Measurements from ENCODE around the gene PXYLP1.
A peak's percentile ranks its signal among the peaks of the same experiment; 100 is the strongest.

Gene PXYLP1

GRCh38 chr3:141235661-141236171, 4.1 kb downstream of the PXYLP1 start:
- TF ChIP-seq, protein P1, sequence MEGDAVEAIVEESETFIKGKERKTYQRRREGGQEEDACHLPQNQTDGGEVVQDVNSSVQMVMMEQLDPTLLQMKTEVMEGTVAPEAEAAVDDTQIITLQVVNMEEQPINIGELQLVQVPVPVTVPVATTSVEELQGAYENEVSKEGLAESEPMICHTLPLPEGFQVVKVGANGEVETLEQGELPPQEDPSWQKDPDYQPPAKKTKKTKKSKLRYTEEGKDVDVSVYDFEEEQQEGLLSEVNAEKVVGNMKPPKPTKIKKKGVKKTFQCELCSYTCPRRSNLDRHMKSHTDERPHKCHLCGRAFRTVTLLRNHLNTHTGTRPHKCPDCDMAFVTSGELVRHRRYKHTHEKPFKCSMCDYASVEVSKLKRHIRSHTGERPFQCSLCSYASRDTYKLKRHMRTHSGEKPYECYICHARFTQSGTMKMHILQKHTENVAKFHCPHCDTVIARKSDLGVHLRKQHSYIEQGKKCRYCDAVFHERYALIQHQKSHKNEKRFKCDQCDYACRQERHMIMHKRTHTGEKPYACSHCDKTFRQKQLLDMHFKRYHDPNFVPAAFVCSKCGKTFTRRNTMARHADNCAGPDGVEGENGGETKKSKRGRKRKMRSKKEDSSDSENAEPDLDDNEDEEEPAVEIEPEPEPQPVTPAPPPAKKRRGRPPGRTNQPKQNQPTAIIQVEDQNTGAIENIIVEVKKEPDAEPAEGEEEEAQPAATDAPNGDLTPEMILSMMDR (IDR thresholded peaks at IDR 0.05; ENCODE audit: insufficient read depth, low read depth, low read length, missing control alignments) = no peak
- no peak overlapping the region for H3K4me3 ChIP-seq (ENCODE audit: low read length)
- no peak for DNase-seq (ENCODE audit: low read depth)

DNA sequence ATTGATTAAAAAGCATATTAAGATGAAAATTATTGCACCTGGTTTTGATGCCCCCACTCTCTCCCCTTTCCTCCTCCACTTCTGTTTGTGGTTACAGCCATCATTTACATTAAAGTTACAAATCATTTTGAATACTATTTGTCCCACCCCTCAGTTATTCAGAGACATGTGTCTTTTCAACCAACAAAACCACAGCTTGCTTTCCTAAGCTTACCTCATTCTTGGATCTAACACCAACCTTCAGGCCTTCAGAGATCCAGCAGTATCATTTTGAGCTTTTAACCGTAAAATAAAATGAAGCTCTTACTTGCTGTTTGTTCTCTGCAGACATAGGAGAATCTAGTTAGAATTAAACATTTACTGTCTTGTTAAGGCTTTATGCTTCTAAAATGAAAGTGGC, 4.7 kb downstream of the PXYLP1 start:
- no peak overlapping the region for H3K4me3 ChIP-seq (ENCODE audit: low read length)
- DNase-seq (ENCODE audit: low read depth) = no peak
- TF ChIP-seq, protein P1 (IDR thresholded peaks at IDR 0.05; ENCODE audit: insufficient read depth, low read depth, low read length, missing control alignments) = no peak

DNA sequence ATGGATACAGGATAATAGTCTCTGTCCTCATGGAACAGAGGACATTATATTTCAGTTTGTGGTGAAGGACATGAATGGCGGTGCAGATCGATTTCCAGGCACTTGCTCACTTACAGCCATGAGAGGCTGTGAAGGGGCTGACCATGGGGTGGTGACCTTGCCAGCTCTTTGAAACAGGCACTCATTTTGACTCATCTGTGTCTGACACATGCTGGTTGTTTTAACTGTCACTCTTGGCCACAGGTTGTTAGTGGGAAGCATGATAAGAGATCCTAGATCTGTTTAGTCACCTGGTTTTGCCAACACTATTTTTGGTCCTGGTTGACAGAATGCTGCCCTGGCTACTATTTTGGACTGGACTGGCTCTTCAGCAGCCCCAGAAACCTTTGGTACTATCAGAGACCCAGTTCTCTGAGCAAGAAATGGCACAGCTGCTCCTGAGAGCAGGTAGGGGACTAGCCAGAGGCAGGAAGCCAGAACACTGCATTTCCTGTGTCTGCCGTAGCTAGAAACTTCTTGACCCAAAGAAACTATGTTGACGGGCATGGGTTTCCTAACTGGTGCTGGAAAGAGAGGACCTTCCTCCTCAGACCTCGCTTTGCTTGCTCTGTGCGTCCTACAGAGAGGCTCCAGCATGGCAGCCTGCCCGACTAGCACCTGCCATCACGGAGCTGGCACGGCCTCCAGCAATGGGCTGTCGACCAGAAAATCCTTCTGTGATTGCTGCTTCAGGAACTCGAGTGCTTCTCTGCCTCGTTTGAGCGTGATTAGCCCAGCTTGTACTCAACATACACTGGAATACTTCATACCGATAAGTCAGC, 6.3 kb downstream of the PXYLP1 start:
- DNase-seq (ENCODE audit: low read depth) = no peak
- H3K4me3 ChIP-seq (ENCODE audit: low read length) = no peak overlapping the region
- TF ChIP-seq, protein P1 (IDR thresholded peaks at IDR 0.05; ENCODE audit: insufficient read depth, low read depth, low read length, missing control alignments) = no peak

- H3K4me3 ChIP-seq (ENCODE audit: low read length) = no peak overlapping the region
- TF ChIP-seq, protein P1 (IDR thresholded peaks at IDR 0.05; ENCODE audit: insufficient read depth, low read depth, low read length, missing control alignments) = no peak
- DNase-seq (ENCODE audit: low read depth) = no peak
Observed at GRCh38 chr3:141239511-141240281, 8.1 kb downstream of the PXYLP1 start.

- H3K4me3 ChIP-seq (ENCODE audit: low read length) = no peak overlapping the region
- no peak for DNase-seq (ENCODE audit: low read depth)
- TF ChIP-seq, protein P1 (IDR thresholded peaks at IDR 0.05; ENCODE audit: insufficient read depth, low read depth, low read length, missing control alignments) = no peak
Observed at GRCh38 chr3:141240286-141240685, 8.7 kb downstream of the PXYLP1 start.

DNA sequence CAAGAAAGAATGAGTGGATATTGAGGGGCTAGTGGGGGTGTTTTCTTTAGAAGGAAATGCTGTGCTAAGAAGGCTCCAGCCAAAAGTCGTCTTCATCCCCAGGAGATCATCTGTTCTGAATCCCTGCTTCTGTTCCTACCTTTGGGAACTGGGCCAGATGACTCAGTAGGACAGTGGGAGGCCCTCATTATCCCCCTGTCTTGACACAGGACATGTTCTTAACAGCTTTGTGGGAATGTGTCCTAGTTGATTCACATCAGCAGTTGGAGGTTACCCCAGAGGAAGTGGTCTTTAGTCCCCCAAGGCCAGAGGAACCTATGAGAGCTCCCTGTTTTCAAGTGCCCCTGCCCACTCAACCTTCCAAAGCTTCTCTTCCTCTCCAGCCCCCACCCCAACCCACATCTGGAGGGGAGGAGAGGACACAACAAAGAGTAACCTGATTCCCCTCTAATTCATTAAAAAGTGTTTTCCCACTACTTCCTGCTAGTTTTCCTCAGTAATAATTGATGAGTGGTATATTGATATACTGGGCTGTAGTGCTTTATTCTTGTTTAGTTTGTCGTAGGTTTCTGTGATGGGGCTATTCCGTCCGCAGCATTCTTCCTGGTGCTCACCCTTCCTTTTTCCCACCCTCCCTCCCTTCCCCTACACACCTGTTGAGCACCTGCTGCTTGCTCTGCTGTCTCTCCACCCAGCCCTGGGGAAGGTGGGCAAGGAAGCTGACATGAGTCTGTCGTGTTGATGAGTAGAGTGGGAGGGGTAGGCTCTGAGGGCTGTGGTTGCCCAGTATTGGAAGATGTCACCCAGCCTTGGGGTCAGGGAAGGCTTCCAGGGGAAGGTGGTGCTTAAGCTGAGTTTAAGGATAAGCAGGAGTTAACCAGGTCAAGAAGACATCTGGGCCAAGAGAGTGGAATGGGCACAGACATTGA, 9.3 kb downstream of the PXYLP1 start:
- no peak overlapping the region for H3K4me3 ChIP-seq (ENCODE audit: low read length)
- TF ChIP-seq, protein P1 (IDR thresholded peaks at IDR 0.05; ENCODE audit: insufficient read depth, low read depth, low read length, missing control alignments) = no peak
- peak; percentile 43 for DNase-seq (ENCODE audit: low read depth)
